Brain microvascular endothelial cell (primary cell): ENCODE results near the gene MINK1.
"Not testable (repeated sequence)": the region's sequence is repeated elsewhere in the genome, so short reads cannot be mapped to it uniquely, and the experiment has no call there.

Experiments
- DNase-seq: peaks from one replicate; pipeline ENCODE4 v3.0.0-alpha.2; 2020
- H3K27ac ChIP-seq: fragments of 250-450 bp; sonication (Bioruptor Pico); 2 replicates; pipeline ENCODE4 v1.5.1; 2020; ENCODE audit warnings: mild to moderate bottlenecking, moderate library complexity
- H3K27me3 ChIP-seq: fragments of 250-450 bp; sonication (Bioruptor Pico); replicated peaks from 2 replicates; pipeline ENCODE4 v1.5.1; 2020; ENCODE audit warnings: mild to moderate bottlenecking
- H3K36me3 ChIP-seq: fragments of 250-450 bp; sonication (Bioruptor Pico); replicated peaks from 2 replicates; pipeline ENCODE4 v1.5.1; 2020; ENCODE audit warnings: mild to moderate bottlenecking
- H3K4me3 ChIP-seq: 2 replicates; pipeline ENCODE4 v1.5.1; 2011; ENCODE audit warnings: low read depth, mild to moderate bottlenecking, control low read depth, low read length, moderate library complexity
- CTCF ChIP-seq: IDR thresholded peaks from 2 replicates; pipeline ENCODE4 v1.5.1; 2011; ENCODE audit warnings: low read depth, mild to moderate bottlenecking, moderate library complexity, low read length, control low read depth, inconsistent platforms; ENCODE audit errors: missing control alignments
- in situ Hi-C: cut with HindIII; loops from 2 replicates; pipeline ENCODE4 v1.10.0; 2017; ENCODE audit warnings: low sequenced_read_pairs, low pct_ligation_motif_present

The MINK1 gene

GRCh38 chr17:4856937-4857314, 23.8 kb downstream of the MINK1 start:
- Histone ChIP-seq H3K27me3 (no peaks in the 10 kb centered on the region), H3K4me3 (no peak overlapping the region), H3K36me3 (no peaks in the 10 kb centered on the region), H3K27ac (no peak overlapping the region)
- in situ Hi-C loops: no loop called here
- no peak for TF ChIP-seq CTCF
- DNase-seq: no peak

GRCh38 chr17:4857347-4857746, 24.2 kb downstream of the MINK1 start:
- H3K27me3 ChIP-seq, DNase-seq, in situ Hi-C loops, H3K36me3 ChIP-seq, H3K27ac ChIP-seq, H3K4me3 ChIP-seq: not testable (repeated sequence)

GRCh38 chr17:4858068-4858881, 25.1 kb downstream of the MINK1 start:
- in situ Hi-C loops: no loop called here
- no peaks in the 10 kb centered on the region for H3K27me3 ChIP-seq
- H3K27ac ChIP-seq: no peak overlapping the region
- no peak for TF ChIP-seq CTCF
- no peaks in the 10 kb centered on the region for H3K36me3 ChIP-seq
- no peak for DNase-seq
- no peak overlapping the region for H3K4me3 ChIP-seq

- Histone ChIP-seq H3K27ac (no peak overlapping the region), H3K36me3 (no peaks in the 10 kb centered on the region), H3K27me3 (no peaks in the 10 kb centered on the region), H3K4me3 (no peak overlapping the region)
- DNase-seq: no peak
- no peak for TF ChIP-seq CTCF
- in situ Hi-C loops: no loop called here
Measured at GRCh38 chr17:4858882-4859260, 25.7 kb downstream of the MINK1 start.

GRCh38 chr17:4859816-4860625, 26.9 kb downstream of the MINK1 start:
- DNase-seq: no peak
- in situ Hi-C loops: no loop called here
- H3K4me3 ChIP-seq: no peak overlapping the region
- no peak overlapping the region for H3K27ac ChIP-seq
- H3K36me3 ChIP-seq: no peaks in the 10 kb centered on the region
- no peak for TF ChIP-seq CTCF
- H3K27me3 ChIP-seq: no peaks in the 10 kb centered on the region

- TF ChIP-seq CTCF: no peak
- in situ Hi-C loops: no loop called here
- Histone ChIP-seq H3K4me3 (no peak overlapping the region), H3K27me3 (no peaks in the 10 kb centered on the region), H3K27ac (no peak overlapping the region), H3K36me3 (no peaks in the 10 kb centered on the region)
- no peak for DNase-seq
Measured at GRCh38 chr17:4860651-4861050, 27.5 kb downstream of the MINK1 start.
